Measurements from ENCODE around the gene PRPF40B. TPM values are rescaled to one million over a fixed set of nuclear protein-coding genes. Genes with fewer than 3 reads are reported as not detected.

PRPF40B gene
- total and polyA plus RNA-seq, 9 of the 15 experiments (the other 6 are each of a cell fraction or from before 2014, with no cell fraction given): 0.55 to 10.6 (median 4.8) TPM

GRCh38 chr12:49673446-49674317, 50.3 kb downstream of the PRPF40B start (continued):
- TF ChIP-seq, protein P1, sequence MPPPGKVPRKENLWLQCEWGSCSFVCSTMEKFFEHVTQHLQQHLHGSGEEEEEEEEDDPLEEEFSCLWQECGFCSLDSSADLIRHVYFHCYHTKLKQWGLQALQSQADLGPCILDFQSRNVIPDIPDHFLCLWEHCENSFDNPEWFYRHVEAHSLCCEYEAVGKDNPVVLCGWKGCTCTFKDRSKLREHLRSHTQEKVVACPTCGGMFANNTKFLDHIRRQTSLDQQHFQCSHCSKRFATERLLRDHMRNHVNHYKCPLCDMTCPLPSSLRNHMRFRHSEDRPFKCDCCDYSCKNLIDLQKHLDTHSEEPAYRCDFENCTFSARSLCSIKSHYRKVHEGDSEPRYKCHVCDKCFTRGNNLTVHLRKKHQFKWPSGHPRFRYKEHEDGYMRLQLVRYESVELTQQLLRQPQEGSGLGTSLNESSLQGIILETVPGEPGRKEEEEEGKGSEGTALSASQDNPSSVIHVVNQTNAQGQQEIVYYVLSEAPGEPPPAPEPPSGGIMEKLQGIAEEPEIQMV (tag; conservative IDR thresholded peaks at IDR 0.05; ENCODE audit: low read depth): no peak
- TF ChIP-seq BDP1 (IDR thresholded peaks at IDR 0.05; ENCODE audit: insufficient read depth, insufficient read length): no peak
- TF ChIP-seq ZNF785 (CRISPR knock-in tag; IDR thresholded peaks at IDR 0.05): no peak
- TF ChIP-seq KDM2B (CRISPR knock-in tag; IDR thresholded peaks at IDR 0.05): no peak
- peak; percentile 49; the same call in 1 of the 2 replicates for TF ChIP-seq ZBTB17 (CRISPR knock-in tag; IDR thresholded peaks at IDR 0.05)
- TF ChIP-seq NFIX (CRISPR knock-in tag; IDR thresholded peaks at IDR 0.05; ENCODE audit: low read depth): no peak
- TF ChIP-seq ZNF431 (CRISPR knock-in tag; IDR thresholded peaks at IDR 0.05): no peak
- no peak for TF ChIP-seq TEAD1 (CRISPR knock-in tag; IDR thresholded peaks at IDR 0.05)
- TF ChIP-seq POLR2A (conservative IDR thresholded peaks at IDR 0.05): peak; percentile 55; the same call in 1 of the 2 replicates
- TF ChIP-seq, protein P2, sequence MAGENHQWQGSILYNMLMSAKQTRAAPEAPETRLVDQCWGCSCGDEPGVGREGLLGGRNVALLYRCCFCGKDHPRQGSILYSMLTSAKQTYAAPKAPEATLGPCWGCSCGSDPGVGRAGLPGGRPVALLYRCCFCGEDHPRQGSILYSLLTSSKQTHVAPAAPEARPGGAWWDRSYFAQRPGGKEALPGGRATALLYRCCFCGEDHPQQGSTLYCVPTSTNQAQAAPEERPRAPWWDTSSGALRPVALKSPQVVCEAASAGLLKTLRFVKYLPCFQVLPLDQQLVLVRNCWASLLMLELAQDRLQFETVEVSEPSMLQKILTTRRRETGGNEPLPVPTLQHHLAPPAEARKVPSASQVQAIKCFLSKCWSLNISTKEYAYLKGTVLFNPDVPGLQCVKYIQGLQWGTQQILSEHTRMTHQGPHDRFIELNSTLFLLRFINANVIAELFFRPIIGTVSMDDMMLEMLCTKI (IDR thresholded peaks at IDR 0.05; ENCODE audit: partially characterized antibody): no peak
- peak; percentile 29; the same call in 1 of the 2 replicates for TF ChIP-seq KLF16 (IDR thresholded peaks at IDR 0.05)
- TF ChIP-seq ELF4 (CRISPR knock-in tag; IDR thresholded peaks at IDR 0.05): no peak
- no peak for TF ChIP-seq MIER1 (IDR thresholded peaks at IDR 0.05; ENCODE audit: low read depth)
- no peak for TF ChIP-seq ZNF184 (CRISPR knock-in tag; IDR thresholded peaks at IDR 0.05)
- TF ChIP-seq SMARCB1 (IDR thresholded peaks at IDR 0.05; ENCODE audit: insufficient read length, low read depth): no peak

Measured in K562 (cell line).